Fibroblast of the aortic adventitia (primary cell): ENCODE results near the gene SNX32. TPM values are rescaled to one million over a fixed set of nuclear protein-coding genes. Genes with fewer than 3 reads are reported as not detected.

ENCODE experiments used
- DNase-seq: peaks from one replicate; pipeline ENCODE4 v3.0.0-alpha.2; 2010; ENCODE audit warnings: low read depth
- H3K4me3 ChIP-seq: 2 replicates; pipeline ENCODE4 v1.5.1; 2011; ENCODE audit warnings: low read depth, mild to moderate bottlenecking, control low read depth, low read length, moderate library complexity
- CTCF ChIP-seq: IDR thresholded peaks from 2 replicates; pipeline ENCODE4 v1.5.1; 2011; ENCODE audit warnings: mild to moderate bottlenecking, low read length, control low read depth, inconsistent platforms; ENCODE audit not compliant: insufficient read depth
- total RNA-seq: library from RNA; depleted of rRNA; stranded (reverse); fragments of >200 nt; gene quantifications from 2 replicates; pipeline ENCODE4 v1.2.3, GENCODE V29; 2012; ENCODE audit warnings: low replicate concordance

SNX32 gene
- total RNA-seq, 1 donor, result 1.6 TPM

- peak overlapping the region; percentile 81 for H3K4me3 ChIP-seq
- DNase-seq, result no peak
Measured at GRCh38 chr11:65892661-65893317, 59.0 kb downstream of the SNX32 start.

GRCh38 chr11:65894034-65894591 is 60.4 kb downstream of the SNX32 start:
- no peak for DNase-seq
- H3K4me3 ChIP-seq, result no peak overlapping the region
- no peak for TF ChIP-seq CTCF

More at GRCh38 chr11:65892661-65893317, 59.0 kb downstream of the SNX32 start:
- TF ChIP-seq CTCF, result no peak

GRCh38 chr11:65895482-65895981 is 61.8 kb downstream of the SNX32 start:
- DNase-seq, result no peak
- no peak for TF ChIP-seq CTCF
- H3K4me3 ChIP-seq, result no peak overlapping the region

GRCh38 chr11:65896034-65896999 is 62.6 kb downstream of the SNX32 start:
- H3K4me3 ChIP-seq, result peak overlapping the region; percentile 14
- DNase-seq, result no peak
- TF ChIP-seq CTCF, result no peak

GRCh38 chr11:65897020-65897471 is 63.3 kb downstream of the SNX32 start:
- peak overlapping the region; percentile 14 for H3K4me3 ChIP-seq
- DNase-seq, result peak; percentile 49
- TF ChIP-seq CTCF, result no peak

GRCh38 chr11:65898656-65899355 is 65.0 kb downstream of the SNX32 start:
- peak; percentile 58 for DNase-seq
- no peak for TF ChIP-seq CTCF

More at GRCh38 chr11:65898656-65899355, 65.0 kb downstream of the SNX32 start:
- H3K4me3 ChIP-seq, result peak overlapping the region; percentile 87
